Calu3 (cell line): ENCODE data around the gene ELMOD3. TPM values are rescaled to one million over a fixed set of nuclear protein-coding genes. Genes with fewer than 3 reads are reported as not detected.

Experiments used
- BruUV-seq: library from RNA; stranded (reverse); fragments of 400-500 nt; replicated peaks from 2 replicates; lab custom pipeline; 2021; lab: Mats Ljungman, UMichigan
- CTCF ChIA-PET: fragments of 300-600 bp; sonication (Branson Sonifier 250); formaldehyde crosslinking; loops from one replicate; lab custom pipeline; 2022; ENCODE audit warnings: antibody characterized with exemption; lab: Charles Lee
- DNase-seq: peaks from one replicate; pipeline ENCODE4 v3.0.0; 2022
- H3K27ac Mint-ChIP-seq: one replicate; pipeline ENCODE4 v1.8.0; 2022; ENCODE audit warnings: mixed read lengths; ENCODE audit not compliant: unreplicated experiment
- H3K27me3 Mint-ChIP-seq: one replicate; pipeline ENCODE4 v1.8.0; 2022; ENCODE audit warnings: mixed read lengths; ENCODE audit not compliant: unreplicated experiment
- H3K36me3 Mint-ChIP-seq: one replicate; pipeline ENCODE4 v1.8.0; 2022; ENCODE audit warnings: mild to moderate bottlenecking, moderate library complexity, mixed read lengths; ENCODE audit not compliant: insufficient read depth, unreplicated experiment
- H3K4me1 Mint-ChIP-seq: one replicate; pipeline ENCODE4 v1.8.0; 2022; ENCODE audit warnings: mild to moderate bottlenecking, low read depth, mixed read lengths; ENCODE audit not compliant: unreplicated experiment
- H3K4me3 Mint-ChIP-seq: one replicate; pipeline ENCODE4 v1.8.0; 2022; ENCODE audit warnings: mild to moderate bottlenecking, low read depth, moderate library complexity, mixed read lengths; ENCODE audit not compliant: unreplicated experiment
- H3K9me3 Mint-ChIP-seq: one replicate; pipeline ENCODE4 v1.8.0; 2022; ENCODE audit warnings: low read depth, mixed read lengths; ENCODE audit not compliant: unreplicated experiment
- intact Hi-C: fragments of 100-400 bp; cut with micrococcal nuclease; formaldehyde crosslinking; loops from one replicate; pipeline ENCODE4 v1.10.0; 2022; ENCODE audit not compliant: unreplicated experiment
- total RNA-seq: library from RNA; stranded (reverse); gene quantifications from 2 replicates; pipeline ENCODE4 v1.2.3, GENCODE V29; 2022
- TF ChIP-seq, protein P1 (sequence below): fragments of 200-600 bp; IDR thresholded peaks from one replicate; pipeline ENCODE4 v1.8.0; 2022; ENCODE audit warnings: antibody characterized with exemption; ENCODE audit not compliant: unreplicated experiment

ELMOD3 gene
- total RNA-seq, 1 experiment from 2014 or later = 12.9 TPM

DNA sequence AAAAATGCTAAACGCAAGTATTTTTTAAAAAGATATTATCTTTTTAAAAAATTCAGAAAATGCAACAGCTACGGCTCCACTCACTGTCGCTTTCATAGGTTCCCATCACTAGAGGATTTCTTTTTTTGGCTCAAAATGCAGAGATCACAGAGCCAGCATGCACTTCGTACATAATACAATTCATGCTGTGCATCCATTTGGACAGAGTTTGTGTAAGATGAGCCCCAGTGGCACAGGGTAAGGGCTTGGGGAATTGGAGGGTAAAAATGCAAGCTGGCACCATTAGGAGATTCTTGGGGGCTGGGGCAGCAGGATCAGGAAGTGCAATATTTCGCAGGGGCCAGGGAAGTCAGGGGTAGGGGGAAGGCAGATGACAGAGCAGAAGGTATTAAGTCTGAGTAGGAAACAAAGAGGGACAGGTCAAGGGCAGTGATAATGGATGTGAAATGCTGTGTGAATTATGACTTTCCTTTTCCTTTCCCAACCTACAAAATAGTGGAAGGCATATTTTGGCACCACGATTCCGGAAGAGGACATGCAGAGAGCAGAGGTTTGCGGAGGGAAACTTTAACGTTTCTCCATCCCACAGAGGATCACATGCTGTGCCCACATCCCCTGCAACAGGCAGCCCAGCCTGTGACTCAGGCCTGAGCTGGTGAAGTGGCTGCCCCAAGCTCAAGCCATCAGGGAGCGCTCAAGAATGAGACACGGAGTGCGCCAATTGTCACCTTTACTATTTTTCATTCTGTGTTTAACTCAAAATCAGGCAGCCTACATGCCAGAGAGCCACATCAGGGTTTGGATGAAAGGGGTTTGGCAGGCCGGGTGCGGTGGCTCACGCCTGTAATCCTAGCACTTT lies 50.9 kb downstream of the ELMOD3 start:
- CTCF ChIA-PET = no interaction called here
- BruUV-seq = no TSS peak
- TF ChIP-seq, protein P1, sequence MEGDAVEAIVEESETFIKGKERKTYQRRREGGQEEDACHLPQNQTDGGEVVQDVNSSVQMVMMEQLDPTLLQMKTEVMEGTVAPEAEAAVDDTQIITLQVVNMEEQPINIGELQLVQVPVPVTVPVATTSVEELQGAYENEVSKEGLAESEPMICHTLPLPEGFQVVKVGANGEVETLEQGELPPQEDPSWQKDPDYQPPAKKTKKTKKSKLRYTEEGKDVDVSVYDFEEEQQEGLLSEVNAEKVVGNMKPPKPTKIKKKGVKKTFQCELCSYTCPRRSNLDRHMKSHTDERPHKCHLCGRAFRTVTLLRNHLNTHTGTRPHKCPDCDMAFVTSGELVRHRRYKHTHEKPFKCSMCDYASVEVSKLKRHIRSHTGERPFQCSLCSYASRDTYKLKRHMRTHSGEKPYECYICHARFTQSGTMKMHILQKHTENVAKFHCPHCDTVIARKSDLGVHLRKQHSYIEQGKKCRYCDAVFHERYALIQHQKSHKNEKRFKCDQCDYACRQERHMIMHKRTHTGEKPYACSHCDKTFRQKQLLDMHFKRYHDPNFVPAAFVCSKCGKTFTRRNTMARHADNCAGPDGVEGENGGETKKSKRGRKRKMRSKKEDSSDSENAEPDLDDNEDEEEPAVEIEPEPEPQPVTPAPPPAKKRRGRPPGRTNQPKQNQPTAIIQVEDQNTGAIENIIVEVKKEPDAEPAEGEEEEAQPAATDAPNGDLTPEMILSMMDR = no peak

DNA sequence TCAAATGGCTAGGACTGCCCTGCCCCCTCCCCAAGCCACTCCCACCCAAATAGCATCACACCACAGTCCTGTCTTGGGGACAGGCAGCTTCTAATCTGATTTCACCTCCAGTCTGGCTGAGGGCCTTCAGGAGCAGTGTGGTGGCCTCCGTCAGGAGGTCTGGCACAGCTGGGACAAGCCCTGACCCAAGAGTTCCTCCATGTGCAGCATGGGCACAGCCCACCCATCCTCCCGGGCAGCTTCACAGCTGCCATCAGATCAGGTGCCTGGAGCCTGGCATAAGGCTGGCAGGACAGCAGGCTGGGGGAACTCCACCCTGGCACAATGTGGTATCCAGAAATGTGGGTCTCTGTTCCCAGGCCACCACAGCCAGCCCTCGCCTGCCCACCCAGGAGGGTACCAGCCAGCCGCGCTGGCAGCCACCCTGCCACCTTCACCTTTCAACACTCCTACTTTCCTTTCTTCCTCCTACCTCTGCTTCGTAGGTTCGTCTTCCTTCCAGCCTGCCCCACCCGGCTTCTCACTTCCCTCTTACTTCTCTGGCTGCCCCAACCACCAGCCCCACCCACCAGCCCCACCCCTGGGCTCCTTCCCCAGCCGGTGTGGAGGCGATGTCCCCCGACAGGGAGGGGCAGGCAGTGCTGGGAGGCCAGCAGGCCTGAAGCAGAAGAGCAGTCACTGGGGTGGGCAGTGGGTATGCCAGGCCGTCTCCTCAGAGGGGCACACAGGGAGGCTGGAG lies 55.4 kb downstream of the ELMOD3 start, which contains the start of gene CAPG:
Gene CAPG (minus strand): TSS at position 522 of the 739 bp plus-strand sequence. CDS start 8,221 bp downstream, outside the sequence.
- CTCF ChIA-PET = interaction anchor here (0.5 kb wide), 1 partner anchor 151 kb away, joined by 3 read pairs; the partner anchor contains the start of gene GGCX
- Mint-ChIP-seq H3K9me3 (no peaks in the 10 kb centered on the region), H3K27ac (peak within 1 kb of the TSS; percentile 39), H3K4me3 (peak within 1 kb of the TSS; percentile 61), H3K36me3 (peaks cover 35% of the 10 kb centered on the region), H3K4me1 (peaks cover 40% of the 10 kb centered on the region), H3K27me3 (no peaks in the 10 kb centered on the region)
- TF ChIP-seq, protein P1 = no peak
- peak; percentile 86 for DNase-seq
- BruUV-seq = no TSS peak
- intact Hi-C loops = no loop called here

More for the DNA sequence above, 50.9 kb downstream of the ELMOD3 start:
- intact Hi-C loops = no loop called here
- Mint-ChIP-seq H3K9me3 (peaks cover 3% of the 10 kb centered on the region), H3K36me3 (peaks cover 33% of the 10 kb centered on the region), H3K4me1 (peaks cover 19% of the 10 kb centered on the region), H3K27ac (no peak overlapping the region), H3K27me3 (no peaks in the 10 kb centered on the region), H3K4me3 (no peak overlapping the region)
- no peak for DNase-seq

DNA sequence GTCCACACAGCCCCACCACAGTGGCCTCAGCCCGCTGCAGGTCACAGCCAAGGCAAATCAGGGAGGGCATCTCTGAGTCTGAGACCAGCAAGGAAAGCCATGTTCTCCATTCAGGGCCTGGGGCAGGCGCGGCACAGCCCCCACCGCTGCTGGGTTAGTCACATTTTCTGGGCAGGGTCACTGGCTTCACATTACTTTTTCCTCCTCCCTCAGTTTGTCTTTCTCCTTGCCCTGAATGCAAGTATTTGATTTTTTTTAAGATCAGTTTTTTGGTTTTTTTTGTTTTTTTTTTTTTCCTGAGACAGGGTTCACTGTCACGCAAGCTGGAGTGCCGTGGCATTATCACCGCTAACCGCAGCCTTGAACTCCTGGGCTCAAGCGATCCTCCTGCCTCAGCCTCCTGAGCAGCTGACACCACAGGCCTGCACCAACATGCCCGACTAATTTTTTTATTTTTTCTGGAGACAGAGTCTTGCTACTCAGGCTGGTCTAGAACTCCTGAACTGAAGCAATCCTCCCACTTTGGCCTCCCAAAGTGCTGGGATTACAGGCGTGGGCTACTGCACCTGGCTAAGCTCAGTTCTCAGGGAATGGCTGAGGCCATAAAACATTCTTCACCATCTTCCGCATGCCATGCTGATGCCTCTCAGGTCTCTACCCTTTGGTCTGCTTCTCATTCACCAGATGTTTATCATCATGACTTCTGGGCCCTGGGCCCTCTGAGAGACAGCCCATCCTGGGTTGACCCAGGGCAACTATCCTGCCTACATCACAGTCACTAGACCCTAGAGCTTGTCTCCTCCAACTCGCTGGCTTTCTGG lies 56.2 kb downstream of the ELMOD3 start:
- H3K9me3 Mint-ChIP-seq = no peaks in the 10 kb centered on the region
- CTCF ChIA-PET = no interaction called here
- peaks cover 45% of the 10 kb centered on the region for H3K4me1 Mint-ChIP-seq
- H3K27ac Mint-ChIP-seq = peak overlapping the region; percentile 39
- H3K36me3 Mint-ChIP-seq = peaks cover 41% of the 10 kb centered on the region
- TF ChIP-seq, protein P1 = no peak
- no peaks in the 10 kb centered on the region for H3K27me3 Mint-ChIP-seq
- no TSS peak for BruUV-seq
- DNase-seq = no peak
- intact Hi-C loops = no loop called here
- H3K4me3 Mint-ChIP-seq = peak overlapping the region; percentile 61

DNA sequence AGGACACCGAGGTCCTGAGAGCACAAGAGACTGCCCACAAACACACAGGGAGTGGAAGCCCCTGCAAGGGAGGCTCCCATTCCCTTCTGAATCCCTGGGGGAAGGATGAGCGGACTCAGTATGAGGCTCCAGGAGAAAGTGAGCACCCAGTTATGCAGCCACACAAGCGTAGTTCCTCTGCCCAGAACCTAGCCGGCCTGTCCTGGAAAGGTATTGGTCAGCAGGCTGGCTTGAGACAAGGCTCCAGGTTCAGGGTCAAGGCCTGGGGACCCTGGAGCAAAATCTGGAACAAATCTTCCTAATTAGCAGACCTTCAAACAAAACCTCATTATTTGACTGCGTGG lies 56.8 kb downstream of the ELMOD3 start:
- Mint-ChIP-seq H3K9me3 (no peaks in the 10 kb centered on the region), H3K4me3 (peak overlapping the region; percentile 61), H3K27ac (peak overlapping the region; percentile 19), H3K27me3 (no peaks in the 10 kb centered on the region), H3K36me3 (peaks cover 41% of the 10 kb centered on the region), H3K4me1 (peaks cover 45% of the 10 kb centered on the region)
- no peak for DNase-seq
- CTCF ChIA-PET = no interaction called here
- TF ChIP-seq, protein P1 = no peak
- intact Hi-C loops = no loop called here
- BruUV-seq = no TSS peak
